Pancreas (tissue), 10 donors: ENCODE measurements around the gene GALNT1. TPM values are rescaled to one million over a fixed set of nuclear protein-coding genes. Genes with fewer than 3 reads are reported as not detected.

ENCODE experiments used
- ATAC-seq, 4 donors: fragments of 200-7000 bp; cut with Tn5 transposase; one replicate each; pipeline versions ENCODE4 v1.8.0 to v1.9.1; 2020; ENCODE audit warnings: mild to moderate bottlenecking in 4 of 4, moderate library complexity in 4 of 4
- DNase-seq, 6 donors: peaks; one replicate each; pipeline ENCODE4 v3.0.0-alpha.2; 2020
- FAIRE-seq: peaks from 2 replicates; lab custom pipeline; 2012; peaks lifted over from hg19 to GRCh38; lab: Jason Lieb, UNC
- H3K27ac ChIP-seq, 4 donors: fragments of 200-600 bp; sonication (generic); 1 replicate in 3 of 4; 2 replicates in 1 of 4; pipeline versions ENCODE4 v1.5.0 to v1.8.0; 2020
- H3K27me3 ChIP-seq, 4 donors: fragments of 200-600 bp; one replicate each; pipeline ENCODE4 v1.8.0; 2021
- H3K36me3 ChIP-seq, 3 donors: fragments of 200-600 bp; sonication (generic) in 1 of 3; one replicate each; pipeline versions ENCODE4 v1.5.0 to v1.8.0; 2020 to 2021
- H3K4me1 ChIP-seq, 3 donors: fragments of 200-600 bp; one replicate each; pipeline ENCODE4 v1.8.0; 2021
- H3K4me3 ChIP-seq, 4 donors: fragments of 200-600 bp; sonication (generic) in 2 of 4; one replicate each; pipeline versions ENCODE4 v1.5.0 to v1.8.0; 2020 to 2021
- H3K9me3 ChIP-seq, 4 donors: fragments of 200-600 bp; one replicate each; pipeline ENCODE4 v1.8.0; 2021
- CTCF ChIP-seq, 4 donors: fragments of 200-600 bp; sonication (generic) in 3 of 4; IDR thresholded peaks; one replicate each; pipeline versions ENCODE4 v1.5.0 to v1.8.0; 2021; ENCODE audit warnings: antibody characterized with exemption in 4 of 4
- WGBS, 2 donors: extraction: QIAGEN DNeasy Blood & Tissue Kit; methylation state at CpG; one replicate each; pipeline ENCODE4 v1.1.7; 2013; 5-methylcytosine and 5-hydroxymethylcytosine counted together
- intact Hi-C, 3 donors: fragments of 100-400 bp; cut with DNase I; formaldehyde crosslinking; loops; one replicate each; pipeline versions ENCODE4 v1.11.1 to v1.14.2; 2022
- polyA plus RNA-seq, 2 donors: library from polyadenylated mRNA; stranded (reverse); fragments of 200-250 nt; gene quantifications; one replicate each; pipeline ENCODE4 v1.2.3, GENCODE V29; 2013
- total RNA-seq, 6 donors: library from RNA; stranded (reverse); fragmentation: NEBNext Ultra II Directional in 4 of 6; extraction: Animal tissue kit (Norgen Biotek cat#: 25700) in 4 of 6; gene quantifications; one replicate each; pipeline versions ENCODE4 v1.2.1 to v1.2.4, GENCODE V29; 2021 to 2023
- donor health status: healthy with polysubstance abuse.
- donor health status: DM: no; HTN: no; CAD: no; lungs with moderate emphysema.
- donor health status: DM: no; HTN: no; CAD: no.
- donor health status: control.
- donor health status: control.
- donor health status: Bipolar disorder and iron deficiency.
- donor health status: DM: yes; HTN: yes; CAD: no.
- donor health status: DM: no; HTN: no; CAD: no.
- donor health status: DM: no; HTN: no; CAD: no.
- donor health status: DM: yes; HTN: yes; CAD: no.

GALNT1 gene
- total and polyA plus RNA-seq, 8 donors = 6.8 to 59.6 (median 25.8) TPM

GRCh38 chr18:35662293-35663062 lies 80.9 kb downstream of the GALNT1 start:
- Histone ChIP-seq H3K4me3 (no peak overlapping the region), H3K27me3 (no peaks in the 10 kb centered on the region), H3K4me1 (no peaks in the 10 kb centered on the region), H3K36me3 (no peaks in the 10 kb centered on the region), H3K27ac (no peak overlapping the region), H3K9me3 (no peaks in the 10 kb centered on the region)
- intact Hi-C loops = no loop called here
- no peak for TF ChIP-seq CTCF (IDR thresholded peaks at IDR 0.05)
- ATAC-seq (no peak), FAIRE-seq (no peak), DNase-seq (no peak)
- 73 to 82% methylated on average over 3 of the region's 3 CpGs for WGBS, 2 donors

GRCh38 chr18:35671966-35672603 lies 90.5 kb downstream of the GALNT1 start:
- DNase-seq = no peak
- no peak for FAIRE-seq
- no peaks in the 10 kb centered on the region for H3K4me1 ChIP-seq
- no peak overlapping the region for H3K4me3 ChIP-seq
- H3K9me3 ChIP-seq = no peaks in the 10 kb centered on the region
- no peak overlapping the region for H3K27ac ChIP-seq
- H3K36me3 ChIP-seq = no peaks in the 10 kb centered on the region
- ATAC-seq = no peak
- H3K27me3 ChIP-seq = no peaks in the 10 kb centered on the region
- TF ChIP-seq CTCF (IDR thresholded peaks at IDR 0.05) = no peak
- 82 to 90% methylated on average over 1 of the region's 1 CpG for WGBS, 2 donors
- intact Hi-C loops = no loop called here

- Histone ChIP-seq H3K27ac (no peak overlapping the region), H3K4me1 (no peaks in the 10 kb centered on the region), H3K36me3 (no peaks in the 10 kb centered on the region), H3K4me3 (no peak overlapping the region), H3K27me3 (no peaks in the 10 kb centered on the region), H3K9me3 (no peaks in the 10 kb centered on the region)
- 98 to 100% methylated on average over 1 of the region's 1 CpG for WGBS, 2 donors
- no peak for TF ChIP-seq CTCF (IDR thresholded peaks at IDR 0.05)
- ATAC-seq = no peak
- FAIRE-seq = no peak
- no peak for DNase-seq
- intact Hi-C loops = no loop called here
Observed at GRCh38 chr18:35672897-35673296, 91.4 kb downstream of the GALNT1 start.

GRCh38 chr18:35673682-35674081 lies 92.1 kb downstream of the GALNT1 start:
- ATAC-seq = no peak
- no peak for FAIRE-seq
- no peaks in the 10 kb centered on the region for H3K27me3 ChIP-seq
- WGBS, 2 donors = 98 to 100% methylated on average over 1 of the region's 1 CpG
- no peaks in the 10 kb centered on the region for H3K9me3 ChIP-seq
- no peaks in the 10 kb centered on the region for H3K4me1 ChIP-seq
- TF ChIP-seq CTCF (IDR thresholded peaks at IDR 0.05) = no peak
- H3K36me3 ChIP-seq = no peaks in the 10 kb centered on the region
- no peak overlapping the region for H3K27ac ChIP-seq
- no peak overlapping the region for H3K4me3 ChIP-seq
- DNase-seq = no peak
- intact Hi-C loops = no loop called here

GRCh38 chr18:35680139-35680551 lies 98.6 kb downstream of the GALNT1 start:
- Histone ChIP-seq H3K9me3 (no peaks in the 10 kb centered on the region), H3K4me3 (no peak overlapping the region), H3K27me3 (no peaks in the 10 kb centered on the region), H3K4me1 (peaks cover 0 to 4% (median 0%) of the 10 kb centered on the region in 3 donors), H3K27ac (no peak overlapping the region), H3K36me3 (peaks cover 0 to 10% (median 0%) of the 10 kb centered on the region in 3 donors)
- TF ChIP-seq CTCF (IDR thresholded peaks at IDR 0.05) = no peak
- intact Hi-C loops = no loop called here
- DNase-seq = no peak
- no peak for ATAC-seq
- no peak for FAIRE-seq
